CD4-positive, alpha-beta T cell treated with Interleukin-10 for 1 hour (primary cell): ENCODE data around the gene GAREM1.
"Not testable (repeated sequence)": the region's sequence is repeated elsewhere in the genome, so short reads cannot be mapped to it uniquely, and the experiment has no call there.

Experiments
- DNase-seq: peaks from one replicate; pipeline ENCODE4 v3.0.0-alpha.2; 2020

GAREM1 gene

GRCh38 chr18:32366586-32367538, 103.8 kb downstream of the GAREM1 start:
- DNase-seq, result no peak

DNA sequence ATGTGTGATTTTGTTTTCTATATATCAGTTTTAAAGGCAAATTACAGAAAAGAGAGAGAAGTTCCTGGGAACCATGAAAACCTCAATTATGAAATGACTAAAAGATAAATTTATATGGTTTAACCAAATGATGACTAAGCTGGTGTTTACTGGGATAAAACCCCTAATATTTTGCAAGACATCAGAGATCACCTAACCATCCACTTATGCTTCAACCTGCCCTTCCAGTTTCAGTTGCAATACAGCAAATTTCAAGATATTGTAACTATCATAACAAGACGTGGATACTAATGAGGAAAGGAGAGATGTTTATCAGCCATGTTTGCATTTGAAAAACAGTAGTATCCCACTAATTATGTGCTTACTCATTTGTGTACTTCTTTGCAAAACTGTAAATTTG, 108.2 kb downstream of the GAREM1 start:
- no peak for DNase-seq

- DNase-seq, result no peak
Observed at GRCh38 chr18:32360682-32361345, 109.9 kb downstream of the GAREM1 start.

- DNase-seq, result no peak
Observed at GRCh38 chr18:32358529-32358928, 112.2 kb downstream of the GAREM1 start.

- DNase-seq, result no peak
Observed at GRCh38 chr18:32358075-32358474, 112.6 kb downstream of the GAREM1 start.

GRCh38 chr18:32355896-32356295, 114.8 kb downstream of the GAREM1 start:
- no peak for DNase-seq

DNA sequence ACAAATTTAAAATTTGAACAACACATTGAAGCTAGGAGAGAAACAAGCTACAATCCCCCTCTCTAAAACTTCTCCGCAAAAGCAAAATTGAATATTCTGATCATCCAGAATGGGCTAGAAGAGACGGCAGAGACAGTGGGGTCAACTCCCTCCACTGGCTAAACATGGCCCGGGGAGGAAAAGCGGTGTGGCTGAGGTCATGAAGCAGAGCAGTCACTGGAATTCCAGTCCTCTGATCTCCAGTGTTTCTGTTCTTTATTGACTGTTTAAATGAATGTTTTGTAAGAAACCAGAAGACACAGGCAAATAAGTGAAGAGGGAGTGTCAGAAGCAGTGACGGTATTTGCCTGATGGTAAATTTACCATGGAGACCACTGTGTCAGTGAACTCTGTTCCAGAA, 116.2 kb downstream of the GAREM1 start:
- DNase-seq, result no peak

GRCh38 chr18:32353257-32353656, 117.4 kb downstream of the GAREM1 start:
- no peak for DNase-seq

- no peak for DNase-seq
Observed at GRCh38 chr18:32351032-32351431, 119.7 kb downstream of the GAREM1 start.

DNA sequence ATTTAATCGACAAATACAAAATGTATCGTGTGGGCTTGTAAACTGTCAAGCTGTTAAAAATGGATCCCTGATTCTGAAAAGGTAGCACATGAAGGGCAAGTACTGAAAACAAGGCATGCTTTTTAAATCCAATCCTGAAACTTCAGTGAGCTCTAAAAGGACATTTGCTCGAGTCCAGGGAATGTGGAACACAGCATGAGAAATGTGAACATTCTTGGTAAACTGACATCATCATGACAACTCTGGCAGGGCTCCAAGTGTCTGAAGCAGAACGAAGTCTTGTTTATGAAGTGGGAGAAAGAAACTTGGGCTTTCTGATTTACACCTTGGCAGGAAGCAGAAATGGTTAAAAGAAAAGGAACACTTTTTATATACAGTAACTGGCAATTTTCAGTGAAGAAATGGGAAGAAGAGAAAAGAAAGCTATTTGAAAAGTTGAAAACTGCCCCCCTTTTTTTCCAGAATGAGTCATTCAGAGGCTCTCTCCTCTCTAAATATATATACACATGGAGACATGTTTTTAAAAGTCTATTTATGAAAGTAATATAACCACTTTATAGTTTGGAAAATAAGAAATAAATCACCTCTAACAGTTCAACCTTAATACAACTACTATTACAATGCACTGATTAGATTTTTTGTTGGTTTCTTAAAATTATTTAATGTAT, 120.8 kb downstream of the GAREM1 start:
- no peak for DNase-seq

GRCh38 chr18:32346671-32347070, 124.0 kb downstream of the GAREM1 start:
- no peak for DNase-seq

- no peak for DNase-seq
Observed at GRCh38 chr18:32343634-32344033, 127.0 kb downstream of the GAREM1 start.

DNA sequence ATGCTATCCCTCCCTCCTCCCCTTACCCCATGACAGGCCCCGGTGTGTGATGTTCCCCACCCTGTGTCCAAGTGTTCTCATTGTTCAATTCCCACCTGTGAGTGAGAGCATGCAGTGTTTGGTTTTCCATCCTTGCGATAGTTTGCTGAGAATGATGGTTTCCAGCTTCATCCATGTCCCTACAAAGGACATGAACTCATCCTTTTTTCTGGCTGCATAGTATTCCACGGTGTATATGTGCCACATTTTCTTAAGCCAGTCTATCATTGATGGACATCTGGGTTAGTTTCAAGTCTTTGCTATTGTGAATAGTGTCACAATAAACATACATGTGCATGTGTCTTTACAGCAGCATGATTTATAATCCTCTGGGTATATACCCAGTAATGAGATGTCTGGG, 129.6 kb downstream of the GAREM1 start:
- DNase-seq, result not testable (repeated sequence)

GRCh38 chr18:32339045-32339444, 131.6 kb downstream of the GAREM1 start:
- DNase-seq, result no peak

- no peak for DNase-seq
Observed at GRCh38 chr18:32337821-32338220, 132.9 kb downstream of the GAREM1 start.

DNA sequence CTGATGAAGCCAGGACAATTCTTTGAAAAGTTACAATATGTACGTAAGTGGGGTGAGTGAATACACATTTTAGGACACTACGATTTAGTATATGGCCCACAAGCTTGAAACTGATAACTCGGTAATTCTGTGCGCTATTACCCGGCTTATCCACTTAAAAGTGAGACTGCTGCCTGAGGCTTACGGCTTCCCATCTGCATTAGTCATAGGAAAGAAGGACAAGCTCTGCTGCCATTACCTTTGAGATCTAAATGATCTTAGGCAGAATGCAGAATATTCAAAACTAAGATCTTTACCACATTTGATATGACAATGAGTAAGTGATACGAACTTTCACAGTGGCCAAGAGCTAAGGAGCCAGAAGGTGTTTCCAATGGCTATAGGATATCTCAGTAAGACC, 133.3 kb downstream of the GAREM1 start:
- no peak for DNase-seq

DNA sequence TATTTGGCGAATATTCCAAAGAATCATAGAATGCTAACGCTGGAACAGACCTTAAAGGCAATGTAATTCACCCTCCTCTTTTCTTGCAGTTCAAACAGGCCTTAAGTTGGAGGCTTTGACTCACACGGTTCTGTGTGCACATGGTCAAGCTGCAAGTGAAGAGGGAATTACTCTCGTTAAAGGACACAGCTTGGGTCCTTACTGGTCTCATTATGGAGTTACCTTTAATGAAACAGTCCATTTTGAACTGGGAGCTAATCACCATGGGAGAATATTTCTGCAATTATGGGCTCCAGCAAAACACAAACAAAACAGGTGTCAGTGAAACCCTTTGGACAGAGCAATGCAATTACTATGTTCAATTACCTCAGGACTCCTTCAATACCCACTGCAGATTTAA, 135.5 kb downstream of the GAREM1 start:
- DNase-seq, result no peak

- no peak for DNase-seq
Observed at GRCh38 chr18:32333781-32334180, 136.9 kb downstream of the GAREM1 start.

GRCh38 chr18:32332708-32333107, 138.0 kb downstream of the GAREM1 start:
- no peak for DNase-seq

GRCh38 chr18:32328974-32329373, 141.7 kb downstream of the GAREM1 start:
- DNase-seq, result no peak

DNA sequence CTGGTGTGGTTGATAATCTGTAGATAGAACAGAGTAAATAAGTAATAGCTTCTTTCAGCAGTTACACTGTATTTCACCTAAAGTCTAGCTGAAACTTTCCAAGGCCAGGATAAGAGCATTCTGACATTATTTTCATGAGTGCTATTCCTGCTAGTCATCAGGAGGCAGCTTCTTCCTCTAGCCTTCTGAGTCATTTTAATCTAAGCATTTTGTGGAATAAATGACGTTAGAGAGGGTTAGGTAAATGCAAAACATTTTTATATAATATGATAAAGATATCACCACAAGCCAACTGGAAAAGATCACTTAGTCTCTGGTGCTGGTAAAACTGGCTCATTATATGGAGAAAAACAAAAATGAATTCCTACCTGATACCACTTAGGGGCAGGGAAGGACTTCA, 142.3 kb downstream of the GAREM1 start:
- no peak for DNase-seq

DNA sequence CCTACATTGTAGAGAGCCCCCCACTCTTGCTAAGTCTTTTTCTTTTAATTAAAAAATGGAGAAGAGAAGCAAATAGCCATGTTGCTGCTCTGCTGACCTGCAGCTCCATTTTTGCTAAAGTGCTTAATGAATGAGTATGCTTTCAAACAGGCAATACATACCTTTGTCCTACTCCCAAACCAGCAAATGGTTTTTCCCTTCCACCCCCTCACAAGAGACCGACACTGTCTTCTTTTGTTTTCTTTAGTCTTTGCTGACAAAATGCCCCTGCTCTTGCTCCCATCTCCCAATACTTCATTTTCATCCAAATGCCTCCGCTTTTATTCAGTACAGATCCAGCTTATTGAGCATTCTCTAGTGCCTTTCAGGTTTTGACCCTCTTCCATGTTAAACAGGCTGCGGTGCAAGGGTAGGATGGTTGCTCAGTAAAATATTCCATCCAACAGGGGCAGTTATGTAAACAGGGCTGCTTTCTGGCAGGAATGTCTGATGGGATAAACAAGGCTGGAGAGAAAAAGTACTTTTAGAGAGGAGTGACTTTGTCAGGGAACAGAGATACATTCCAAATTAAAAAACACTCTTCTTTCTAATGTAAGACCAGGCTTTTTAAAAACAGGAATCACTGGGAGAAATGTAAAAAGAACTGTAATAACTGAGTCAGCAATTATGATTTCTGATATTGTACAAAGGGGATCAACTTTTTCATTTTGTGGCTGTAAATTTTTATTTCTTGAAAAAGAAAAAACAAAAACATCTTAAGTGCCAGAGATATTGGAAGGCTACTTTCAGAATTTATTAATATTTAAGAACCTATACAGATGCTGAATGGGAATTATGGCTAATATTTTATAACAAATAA, 144.0 kb downstream of the GAREM1 start:
- no peak for DNase-seq

- no peak for DNase-seq
Observed at GRCh38 chr18:32324181-32324580, 146.5 kb downstream of the GAREM1 start.
